Activated CD4-positive, alpha-beta T cell treated with anti-CD3 and anti-CD28 coated beads, Interleukin-2, Interleukin-4, amounts not matched to agents 100 ng/mL and 50 ng/mL, durations not matched to agents 16 hours and 8 hours (primary cell): ENCODE results near the gene FAM185A.
"Not testable (repeated sequence)": the region's sequence is repeated elsewhere in the genome, so short reads cannot be mapped to it uniquely, and the experiment has no call there.

ENCODE experiments used
- DNase-seq: peaks from one replicate; pipeline ENCODE4 v3.0.0-alpha.2; 2020; ENCODE audit warnings: low spot score

Gene FAM185A

GRCh38 chr7:102832674-102833073 is 83.9 kb downstream of the FAM185A start:
- DNase-seq = no peak

- DNase-seq = no peak
Measured at GRCh38 chr7:102833343-102833742, 84.5 kb downstream of the FAM185A start.

GRCh38 chr7:102834466-102834865 is 85.7 kb downstream of the FAM185A start:
- DNase-seq = no peak

DNA sequence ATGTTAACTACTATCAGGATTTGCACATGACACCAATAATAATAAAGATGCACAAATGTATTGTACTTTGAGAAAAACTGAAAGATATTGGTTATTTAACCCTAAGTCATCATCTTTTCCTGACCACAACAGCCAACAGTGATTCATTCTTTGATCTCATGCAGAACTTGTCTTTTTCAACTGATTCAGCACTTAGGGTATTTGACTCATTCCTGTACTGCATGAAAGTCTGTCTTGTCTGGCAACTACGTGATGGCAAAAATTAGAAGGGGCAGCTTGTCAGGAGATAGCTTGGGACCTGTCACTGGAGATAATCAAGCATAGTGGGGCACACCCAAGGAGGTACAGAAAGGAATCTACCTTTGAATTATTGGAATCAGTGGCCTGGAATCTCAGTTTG is 86.2 kb downstream of the FAM185A start:
- DNase-seq = peak; percentile 90

- no peak for DNase-seq
Measured at GRCh38 chr7:102836191-102836919, 87.6 kb downstream of the FAM185A start.

GRCh38 chr7:102836977-102837376 is 88.2 kb downstream of the FAM185A start:
- no peak for DNase-seq

GRCh38 chr7:102837802-102838201 is 89.0 kb downstream of the FAM185A start:
- no peak for DNase-seq

DNA sequence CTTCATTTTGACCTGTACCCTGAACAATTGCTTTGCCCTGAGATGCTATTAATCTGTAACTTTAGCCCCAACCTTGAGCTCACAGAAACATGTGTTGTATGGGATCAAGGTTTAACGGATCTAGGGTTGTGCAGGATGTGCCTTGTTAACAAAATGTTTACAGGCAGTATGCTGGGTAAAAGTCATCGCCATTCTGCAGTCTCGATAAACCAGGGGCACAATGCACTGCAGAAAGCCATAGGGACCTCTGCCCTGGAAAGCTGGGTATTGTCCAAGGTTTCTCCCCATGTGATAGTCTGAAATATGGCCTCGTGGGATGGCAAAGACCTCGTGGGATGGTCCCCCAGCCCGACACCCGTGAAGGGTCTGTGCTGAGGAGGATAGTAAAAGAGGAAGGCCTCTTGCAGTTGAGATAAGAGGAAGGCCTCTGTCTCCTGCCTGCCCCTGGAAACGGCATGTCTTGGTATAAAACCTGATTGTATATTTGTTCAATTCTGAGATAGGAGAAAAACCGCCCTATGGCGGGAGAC is 89.8 kb downstream of the FAM185A start:
- not testable (repeated sequence) for DNase-seq

DNA sequence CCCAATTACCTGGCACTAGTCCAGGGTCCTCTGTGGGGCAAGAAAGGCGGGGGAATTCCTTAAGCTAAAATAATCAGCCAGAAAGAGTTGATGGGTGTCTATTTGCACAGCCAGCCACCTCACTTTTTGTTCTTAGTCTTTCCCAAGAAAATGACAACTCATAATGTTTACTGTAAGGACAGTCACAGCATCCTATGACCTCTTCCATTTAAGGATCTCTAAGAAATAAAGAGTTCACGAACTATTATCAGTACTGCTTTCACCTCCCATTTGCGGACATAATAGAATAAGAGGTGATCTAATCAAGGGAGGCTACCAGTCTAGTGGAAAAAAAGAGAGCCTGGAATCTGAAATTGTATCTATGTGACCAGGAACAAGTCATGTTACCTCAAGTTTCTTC is 91.6 kb downstream of the FAM185A start:
- DNase-seq = no peak

DNA sequence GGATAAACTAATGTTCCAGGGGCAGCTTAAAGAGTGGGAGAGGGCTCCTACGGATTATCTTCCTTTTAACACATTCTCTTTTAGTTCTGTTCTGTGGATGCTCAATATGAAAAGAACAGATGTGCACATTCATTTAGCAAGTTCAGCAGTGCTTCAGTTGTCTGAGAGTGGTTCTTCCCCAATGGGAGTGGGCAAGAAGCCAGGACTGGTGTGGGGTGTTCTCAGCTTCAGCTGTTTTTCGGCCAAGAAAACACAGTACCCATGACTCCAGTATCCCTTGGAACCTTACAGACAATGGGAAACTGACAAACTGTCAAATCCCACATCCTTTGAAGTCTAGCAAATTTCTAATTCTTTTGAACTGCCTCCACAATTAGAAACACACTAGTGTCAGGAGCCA is 92.5 kb downstream of the FAM185A start:
- no peak for DNase-seq

DNA sequence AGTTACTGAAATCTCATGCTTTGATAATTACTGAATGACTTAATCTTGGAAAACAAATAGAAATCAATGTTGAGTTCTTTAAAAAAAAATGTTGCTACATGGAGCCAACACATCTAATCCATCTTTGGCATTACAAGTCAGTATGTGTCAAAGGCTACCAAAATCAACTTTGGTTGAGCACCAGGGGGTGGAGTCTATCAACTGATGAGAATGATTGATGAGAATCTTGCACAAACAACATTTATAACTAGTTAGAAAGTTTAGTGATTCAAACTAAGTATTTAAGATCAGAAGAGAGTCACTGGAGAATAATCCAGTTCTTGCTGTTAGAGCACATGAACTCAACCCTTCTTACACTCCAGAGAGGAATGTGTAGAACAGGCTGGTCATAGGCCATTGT is 93.5 kb downstream of the FAM185A start:
- no peak for DNase-seq

DNA sequence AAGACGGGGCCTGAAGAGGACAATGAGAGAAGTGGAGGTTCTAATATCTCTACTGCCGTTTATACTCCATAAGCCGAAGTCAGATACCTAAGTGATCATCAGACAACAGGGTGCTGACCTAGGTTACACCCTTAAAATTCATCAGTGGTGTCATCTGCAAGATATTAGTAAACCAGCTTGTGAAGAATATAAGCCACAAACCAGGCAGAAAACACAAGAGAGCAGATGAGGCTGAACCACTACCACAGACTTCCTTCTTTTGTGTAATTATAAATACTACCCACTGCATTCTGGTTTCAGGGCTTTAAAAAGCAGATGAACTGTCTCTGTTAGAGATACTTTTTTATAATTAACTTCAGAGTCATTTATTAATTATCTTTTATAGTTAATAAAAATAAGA is 95.1 kb downstream of the FAM185A start:
- peak; percentile 17 for DNase-seq

DNA sequence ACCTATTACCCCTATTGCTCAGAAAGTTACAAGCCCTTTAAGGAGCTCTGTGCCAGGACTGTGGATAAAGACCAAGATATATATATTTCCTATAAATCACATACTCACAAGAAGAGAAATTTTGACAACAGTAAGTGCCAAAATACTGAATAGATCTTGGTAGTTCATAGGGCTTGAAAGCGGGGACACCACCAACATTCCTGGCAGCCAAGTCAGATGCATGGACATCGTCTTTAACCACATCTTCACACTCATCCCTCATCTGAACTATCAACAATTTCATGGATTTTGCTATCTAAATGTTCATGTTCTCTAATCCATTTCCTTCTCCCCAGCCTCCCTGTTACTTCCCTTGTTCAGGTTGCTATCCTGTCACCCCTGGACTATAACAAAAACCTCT is 96.5 kb downstream of the FAM185A start:
- no peak for DNase-seq

DNA sequence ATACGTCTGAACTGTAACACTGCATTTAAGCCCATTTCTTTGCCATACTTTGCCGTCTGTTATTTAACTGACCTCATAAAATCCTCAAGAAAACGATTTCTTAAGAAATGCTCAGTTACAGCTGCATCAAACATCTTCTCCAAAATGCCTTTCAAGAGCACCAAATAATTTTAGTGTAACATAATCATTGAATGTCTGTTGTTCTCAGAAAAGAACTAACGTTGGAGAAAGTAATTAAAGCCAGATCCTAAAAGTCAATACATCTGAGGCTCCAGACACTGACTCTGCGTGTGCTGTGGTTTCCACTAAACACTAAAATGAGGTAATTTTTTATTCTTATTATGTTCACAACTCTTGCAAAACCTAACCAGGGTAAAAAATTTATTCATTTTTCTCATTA is 100.3 kb downstream of the FAM185A start:
- DNase-seq = no peak

DNA sequence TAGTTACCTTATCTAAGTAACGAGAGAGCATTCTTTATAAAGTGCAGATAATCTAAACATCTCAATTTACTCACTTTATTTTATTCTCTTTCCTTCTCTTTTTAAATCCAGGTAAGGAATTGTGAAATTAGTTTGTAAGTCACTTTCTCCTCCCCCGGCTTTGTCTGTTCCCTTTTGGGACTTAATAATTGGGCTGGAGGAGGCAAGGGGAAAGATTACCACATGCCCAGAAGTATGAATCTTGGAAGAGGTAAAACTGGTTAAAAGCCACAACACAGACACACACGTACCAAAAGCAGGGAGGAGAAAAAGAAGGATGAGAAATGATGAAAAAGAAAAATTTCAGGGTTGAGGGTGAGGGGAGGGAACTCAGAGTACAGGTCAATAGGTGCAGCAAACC is 100.7 kb downstream of the FAM185A start:
- DNase-seq = no peak

DNA sequence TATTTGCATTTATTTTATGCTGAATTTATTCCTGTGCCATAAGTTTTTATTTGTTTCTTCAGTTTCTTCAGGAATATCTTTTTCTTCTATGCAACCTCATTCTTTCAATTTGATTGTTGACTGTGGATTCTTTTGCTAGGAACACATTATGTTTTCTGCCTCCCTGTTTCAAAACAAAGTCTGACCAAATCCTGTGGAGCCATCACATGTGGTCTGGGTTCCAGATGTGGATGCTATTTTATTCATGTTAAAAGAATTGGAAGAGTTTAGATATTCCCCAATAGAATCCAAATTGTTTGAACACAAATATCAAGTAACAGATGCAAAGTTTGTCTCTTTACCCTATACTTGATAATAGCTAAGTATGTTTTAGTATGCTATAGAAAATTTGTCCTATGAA is 107.2 kb downstream of the FAM185A start:
- DNase-seq = no peak
